OCI-LY1 (cell line): Measurements from ENCODE around the gene WWOX.
"Not testable (repeated sequence)": the region's sequence is repeated elsewhere in the genome, so short reads cannot be mapped to it uniquely, and the experiment has no call there.

Source experiments
- EZH2 ChIP-seq: fragments of 200-600 bp; sonication (generic), shearing (Covaris generic); IDR thresholded peaks from 2 replicates; pipeline ENCODE4 v1.8.0; 2017; ENCODE audit warnings: borderline replicate concordance, mixed run types, mild to moderate bottlenecking, antibody characterized with exemption, low read length, moderate library complexity, mixed read lengths
- TF ChIP-seq, protein P1 (sequence below): fragments of 200-600 bp; sonication (generic), shearing (Covaris generic); IDR thresholded peaks from 2 replicates; pipeline ENCODE4 v1.5.1; 2017; ENCODE audit warnings: mild to moderate bottlenecking, antibody characterized with exemption, low read length, moderate library complexity, mixed read lengths

DNA sequence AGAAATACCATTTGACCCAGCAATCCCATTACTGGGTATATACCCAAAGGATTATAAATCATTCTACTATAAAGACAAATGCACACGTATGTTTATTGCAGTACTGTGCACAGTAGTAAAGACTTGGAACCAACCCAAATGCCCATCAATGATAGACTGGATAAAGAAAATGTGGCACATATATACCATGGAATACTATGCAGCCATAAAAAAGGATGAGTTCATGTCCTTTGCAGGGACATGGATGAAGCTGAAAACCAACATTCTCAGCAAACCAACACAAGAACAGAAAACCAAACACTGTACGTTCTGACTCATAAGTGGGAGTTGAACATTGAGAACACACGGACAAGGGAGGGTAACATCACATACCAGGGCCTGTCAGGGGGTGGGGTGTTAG lies 1126.5 kb downstream of the WWOX start:
- TF ChIP-seq, protein P1, sequence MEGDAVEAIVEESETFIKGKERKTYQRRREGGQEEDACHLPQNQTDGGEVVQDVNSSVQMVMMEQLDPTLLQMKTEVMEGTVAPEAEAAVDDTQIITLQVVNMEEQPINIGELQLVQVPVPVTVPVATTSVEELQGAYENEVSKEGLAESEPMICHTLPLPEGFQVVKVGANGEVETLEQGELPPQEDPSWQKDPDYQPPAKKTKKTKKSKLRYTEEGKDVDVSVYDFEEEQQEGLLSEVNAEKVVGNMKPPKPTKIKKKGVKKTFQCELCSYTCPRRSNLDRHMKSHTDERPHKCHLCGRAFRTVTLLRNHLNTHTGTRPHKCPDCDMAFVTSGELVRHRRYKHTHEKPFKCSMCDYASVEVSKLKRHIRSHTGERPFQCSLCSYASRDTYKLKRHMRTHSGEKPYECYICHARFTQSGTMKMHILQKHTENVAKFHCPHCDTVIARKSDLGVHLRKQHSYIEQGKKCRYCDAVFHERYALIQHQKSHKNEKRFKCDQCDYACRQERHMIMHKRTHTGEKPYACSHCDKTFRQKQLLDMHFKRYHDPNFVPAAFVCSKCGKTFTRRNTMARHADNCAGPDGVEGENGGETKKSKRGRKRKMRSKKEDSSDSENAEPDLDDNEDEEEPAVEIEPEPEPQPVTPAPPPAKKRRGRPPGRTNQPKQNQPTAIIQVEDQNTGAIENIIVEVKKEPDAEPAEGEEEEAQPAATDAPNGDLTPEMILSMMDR = not testable (repeated sequence)
- not testable (repeated sequence) for TF ChIP-seq EZH2
